Stimulated activated CD4-positive, alpha-beta T cell treated with anti-CD3 and anti-CD28 coated beads, Interleukin-15, amount 100 ng/mL, for 1 hour (primary cell): Measurements from ENCODE around the gene VAMP7.
"Not testable (repeated sequence)": the region's sequence is repeated elsewhere in the genome, so short reads cannot be mapped to it uniquely, and the experiment has no call there.

Experiments
- DNase-seq, 2 donors: peaks; one replicate each; pipeline ENCODE4 v3.0.0-alpha.2; 2020; ENCODE audit warnings: low read depth in 1 of 2, low spot score in 1 of 2

VAMP7 gene, protein sequence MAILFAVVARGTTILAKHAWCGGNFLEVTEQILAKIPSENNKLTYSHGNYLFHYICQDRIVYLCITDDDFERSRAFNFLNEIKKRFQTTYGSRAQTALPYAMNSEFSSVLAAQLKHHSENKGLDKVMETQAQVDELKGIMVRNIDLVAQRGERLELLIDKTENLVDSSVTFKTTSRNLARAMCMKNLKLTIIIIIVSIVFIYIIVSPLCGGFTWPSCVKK

DNA sequence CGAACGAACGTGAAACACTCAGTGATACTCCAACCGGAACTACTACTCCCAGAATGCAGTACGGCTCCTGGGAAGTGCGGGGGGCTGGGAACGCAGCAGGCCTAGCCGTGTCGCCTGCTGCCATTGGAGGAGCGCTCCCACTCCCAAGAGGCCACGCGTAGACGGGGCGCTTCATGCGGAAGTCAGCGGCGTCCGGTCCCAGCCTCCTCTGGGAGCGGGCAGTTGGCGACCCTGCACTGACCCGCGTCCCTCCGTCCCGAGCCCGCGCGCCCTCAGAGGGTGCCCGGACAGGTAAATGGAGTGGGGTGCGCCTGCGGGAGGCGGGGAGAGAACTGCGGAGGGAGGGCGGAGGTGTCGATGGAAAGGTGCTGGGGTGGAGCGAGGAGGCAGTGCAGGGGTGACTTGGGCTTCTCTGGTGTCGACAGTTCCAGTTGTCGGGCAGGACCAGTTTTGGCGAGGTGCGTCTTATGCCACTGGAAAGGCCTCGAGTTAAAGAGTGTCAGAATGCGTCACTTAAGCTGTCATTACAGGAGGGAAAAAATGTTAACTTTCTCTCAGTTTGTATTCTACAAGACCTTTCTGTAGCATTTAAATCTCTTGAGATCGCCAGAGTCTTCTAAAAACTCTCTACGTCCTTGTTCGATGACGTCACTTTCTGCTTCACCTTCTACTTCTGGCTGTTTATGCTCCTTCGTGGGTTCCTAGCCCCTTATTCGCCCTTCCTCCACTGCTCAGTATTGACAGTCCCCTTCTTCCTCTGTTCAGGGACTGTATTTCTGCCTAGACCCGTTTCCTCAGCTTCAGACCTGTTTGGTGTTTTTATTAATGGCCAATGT, at the start of gene VAMP7:
VAMP7 (plus strand) TSS at position 188 of the 836 bp plus-strand sequence. CDS start 8,122 bp downstream, outside the sequence.
- DNase-seq, result peak; percentile 47 to 62

DNA sequence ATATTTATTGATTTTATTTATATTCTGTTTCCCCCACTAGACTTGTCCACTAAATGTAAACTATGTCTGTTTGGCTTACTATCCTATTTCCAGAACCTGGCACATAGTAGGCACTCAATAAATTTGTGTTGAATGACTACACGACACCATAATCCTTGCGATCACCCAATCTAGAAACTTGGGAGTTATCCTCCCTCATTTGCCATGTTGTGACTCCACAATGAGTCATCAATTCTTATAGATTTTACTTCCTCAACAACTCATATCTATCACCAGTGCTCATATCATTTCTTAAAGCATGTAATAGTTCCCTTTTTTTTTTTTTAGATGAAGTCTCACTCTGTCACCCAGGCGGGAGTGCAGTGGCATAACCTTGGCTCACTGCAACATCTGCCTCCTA, 39.9 kb upstream of the VAMP7 start:
- no peak for DNase-seq

DNA sequence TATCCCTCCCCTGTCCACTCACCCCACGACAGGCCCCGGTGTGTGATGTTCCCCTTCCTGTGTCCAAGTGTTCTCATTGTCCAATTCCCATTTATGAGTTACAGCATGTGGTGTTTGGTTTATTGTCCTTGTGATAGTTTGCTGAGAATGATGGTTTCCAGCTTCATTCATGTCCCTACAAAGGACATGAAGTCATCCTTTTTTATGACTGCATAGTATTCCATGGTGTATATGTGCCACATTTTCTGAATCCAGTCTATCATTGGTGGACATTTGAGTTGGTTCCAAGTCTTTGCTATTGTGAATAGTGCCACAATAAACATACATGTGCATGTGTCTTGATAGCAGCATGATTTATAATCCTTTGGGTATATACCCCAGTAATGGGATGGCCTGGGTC, 29.4 kb upstream of the VAMP7 start:
- not testable (repeated sequence) for DNase-seq

DNA sequence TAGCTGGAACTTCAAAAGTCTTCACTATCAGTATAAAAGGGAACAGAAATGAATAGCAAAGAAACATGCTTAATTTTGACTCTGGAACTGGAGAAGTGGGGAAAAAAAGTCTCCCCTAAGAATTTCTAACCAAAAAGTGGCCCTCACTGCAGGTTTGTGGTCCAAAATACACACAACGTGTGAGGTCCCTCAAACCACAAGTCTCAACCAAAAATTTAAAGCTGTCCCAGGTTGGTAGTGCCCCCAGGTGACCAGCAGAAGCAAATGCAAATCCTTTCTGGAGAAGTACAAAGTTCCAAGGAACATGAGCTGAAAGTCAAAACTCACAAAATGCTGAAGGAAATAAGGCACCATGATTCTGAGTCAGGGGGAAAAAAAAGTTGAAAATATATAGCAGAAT, 23.6 kb upstream of the VAMP7 start:
- DNase-seq, result no peak

DNA sequence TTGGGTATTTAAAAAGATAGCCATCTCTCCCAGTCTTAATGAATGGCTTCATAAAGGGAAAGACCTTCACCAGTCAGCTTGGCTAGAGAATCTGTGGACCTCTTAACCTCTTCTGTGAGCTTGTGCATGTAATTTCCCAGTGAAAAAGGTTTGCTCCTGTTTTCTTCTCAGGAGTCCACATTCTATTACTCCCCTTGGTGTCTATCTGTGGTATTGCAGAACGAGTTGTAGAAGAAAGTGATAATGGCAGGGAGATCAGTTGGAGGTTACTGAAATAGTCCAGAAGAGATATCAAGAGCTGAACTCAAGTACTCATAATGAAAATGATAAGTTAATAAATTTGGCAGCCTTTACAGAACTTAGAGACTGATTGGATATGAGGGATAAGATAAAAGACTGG, 16.5 kb upstream of the VAMP7 start:
- no peak for DNase-seq

DNA sequence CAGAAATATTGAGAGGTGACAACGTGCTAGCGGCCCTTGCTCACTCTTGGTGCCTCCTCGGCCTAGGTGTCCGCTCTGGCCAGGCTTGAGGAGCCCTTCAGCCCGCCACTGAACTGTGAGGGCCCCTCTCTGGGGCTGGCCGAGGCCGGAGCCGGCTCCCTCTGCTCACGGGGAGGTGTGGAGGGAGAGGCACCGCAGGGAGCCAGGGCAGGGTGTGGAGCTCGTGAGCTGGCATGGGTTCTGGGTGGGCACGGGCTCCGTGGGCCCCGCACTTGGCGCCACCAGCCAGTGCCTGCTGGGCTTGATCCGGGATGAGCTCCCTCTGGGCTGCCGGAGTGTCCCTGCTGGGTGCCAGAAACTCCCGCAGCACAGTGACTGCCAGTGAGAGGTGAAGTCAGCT, 16.0 kb upstream of the VAMP7 start:
- DNase-seq, result no peak

DNA sequence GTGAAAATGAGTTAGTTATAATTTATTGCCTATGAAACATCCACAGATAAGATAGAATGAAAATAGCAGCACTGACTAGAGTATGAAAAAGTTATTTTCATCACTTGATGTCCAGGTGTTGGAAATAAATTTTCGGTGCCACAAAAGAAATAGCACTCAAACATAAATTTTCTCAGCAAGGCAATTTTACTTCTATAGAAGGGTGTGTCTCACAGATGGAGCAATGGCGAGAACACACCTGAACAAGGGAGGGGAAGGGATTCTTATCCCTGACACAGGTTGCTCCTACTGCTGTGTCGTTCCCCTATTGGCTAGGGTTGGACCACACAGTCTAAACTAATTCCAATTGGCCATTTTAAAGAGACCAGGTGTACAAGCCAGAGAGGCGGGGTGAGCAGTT, 13.3 kb upstream of the VAMP7 start:
- no peak for DNase-seq

DNA sequence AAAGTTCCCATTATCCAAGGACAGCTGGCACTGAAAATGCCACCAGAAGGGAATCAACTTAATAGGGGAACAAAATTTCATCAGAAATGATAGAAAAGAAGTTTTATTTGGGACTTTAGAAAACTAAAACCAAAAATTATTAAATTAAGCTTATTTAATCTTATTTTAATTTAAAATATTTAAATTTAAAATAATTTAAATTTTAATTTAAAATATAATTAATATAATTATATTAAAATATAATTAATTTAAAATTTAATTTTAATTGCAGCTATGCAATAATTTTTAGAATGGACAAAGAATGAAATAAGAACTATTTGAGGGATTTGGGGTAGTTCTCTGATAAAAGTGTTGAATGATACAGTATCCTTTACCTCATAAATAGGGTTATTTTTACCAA, 10.2 kb upstream of the VAMP7 start:
- no peak for DNase-seq

DNA sequence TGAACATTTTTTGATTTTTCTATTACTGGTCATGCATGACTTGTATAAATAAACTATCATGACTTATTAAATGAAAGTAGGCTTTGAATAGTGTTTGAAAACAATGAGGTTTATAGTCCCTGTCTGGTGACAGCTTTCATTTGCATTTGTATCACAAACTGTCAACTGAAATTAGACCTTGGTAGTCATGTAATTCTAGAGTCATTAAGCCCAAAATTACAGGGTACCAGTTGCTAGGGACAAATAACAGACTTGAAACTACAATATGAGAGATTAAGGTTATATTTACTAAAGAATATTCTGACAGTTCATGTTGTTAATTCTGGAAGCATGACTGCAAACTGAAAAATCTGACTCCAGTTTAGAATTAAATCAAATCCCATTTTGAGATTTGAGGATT, 9.2 kb upstream of the VAMP7 start:
- DNase-seq, result no peak

DNA sequence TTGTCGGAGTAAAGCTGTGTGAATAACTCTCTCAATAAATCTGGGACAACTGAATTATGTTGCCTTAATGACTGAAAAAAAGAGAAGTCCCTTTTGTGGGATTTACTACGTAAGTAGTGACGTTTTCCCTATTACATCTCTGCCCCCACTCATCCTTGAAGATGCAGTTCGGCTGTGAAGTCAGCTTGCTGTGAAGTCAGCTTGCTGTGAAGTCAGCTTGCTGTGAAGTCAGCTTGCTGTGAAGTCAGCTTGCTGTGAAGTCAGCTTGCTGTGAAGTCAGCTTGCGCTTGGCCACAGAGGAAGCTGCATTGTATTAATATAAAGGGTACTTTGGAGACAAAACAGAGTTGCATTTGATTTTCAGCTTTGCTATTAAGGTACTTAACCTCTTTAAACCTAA, 8.0 kb upstream of the VAMP7 start:
- no peak for DNase-seq

DNA sequence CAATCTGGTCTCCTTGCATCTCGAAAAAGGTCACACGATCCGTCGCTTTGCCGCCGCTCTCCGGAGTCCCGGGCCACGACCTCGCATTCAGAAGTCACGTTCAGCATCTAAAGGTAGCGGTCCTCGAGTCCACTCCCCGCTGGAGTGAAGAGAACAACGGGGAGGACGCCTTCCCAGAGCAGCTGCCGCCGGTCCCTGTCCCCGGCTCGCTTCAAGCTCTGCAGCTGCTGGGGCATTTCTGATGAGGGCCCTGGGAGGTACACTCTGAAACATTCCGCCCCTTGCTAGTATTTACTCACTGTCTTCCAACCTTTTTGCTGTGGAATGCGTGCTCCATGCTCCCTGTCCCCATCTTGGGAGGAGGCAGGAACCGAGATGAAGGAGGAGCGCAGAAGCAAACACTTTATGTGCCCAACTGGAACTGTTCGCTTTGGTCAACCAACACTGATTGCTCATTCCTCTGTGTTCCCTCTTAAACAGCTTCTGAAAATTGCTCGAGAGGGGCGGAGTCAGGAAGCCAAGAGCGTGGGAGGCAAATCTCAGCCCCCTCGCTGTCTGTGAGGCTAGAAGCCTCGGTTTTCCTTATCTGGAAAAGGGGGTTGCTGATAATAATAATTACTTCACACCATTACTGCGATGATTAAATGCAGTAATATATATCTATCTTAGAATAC, 6.4 kb upstream of the VAMP7 start:
- no peak for DNase-seq

DNA sequence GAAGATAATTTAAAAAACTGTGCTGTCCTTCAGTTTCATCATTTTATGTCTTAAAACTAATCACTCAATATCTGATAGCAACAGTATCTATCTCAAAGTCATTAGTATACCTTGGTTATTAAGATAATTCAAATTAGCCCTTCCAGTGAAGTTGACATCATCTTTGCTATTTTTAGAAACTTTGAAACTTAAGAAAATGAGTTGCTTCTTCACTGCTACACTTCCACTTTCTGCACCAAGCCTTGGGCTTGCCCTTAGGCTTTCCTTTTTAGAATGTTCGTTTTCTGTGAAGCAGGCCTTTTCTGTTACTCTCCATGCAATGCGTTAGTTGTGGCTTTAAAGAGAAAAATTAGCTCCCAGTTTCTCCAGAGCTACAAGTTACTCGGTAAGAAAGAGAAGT, 4.4 kb upstream of the VAMP7 start:
- no peak for DNase-seq

DNA sequence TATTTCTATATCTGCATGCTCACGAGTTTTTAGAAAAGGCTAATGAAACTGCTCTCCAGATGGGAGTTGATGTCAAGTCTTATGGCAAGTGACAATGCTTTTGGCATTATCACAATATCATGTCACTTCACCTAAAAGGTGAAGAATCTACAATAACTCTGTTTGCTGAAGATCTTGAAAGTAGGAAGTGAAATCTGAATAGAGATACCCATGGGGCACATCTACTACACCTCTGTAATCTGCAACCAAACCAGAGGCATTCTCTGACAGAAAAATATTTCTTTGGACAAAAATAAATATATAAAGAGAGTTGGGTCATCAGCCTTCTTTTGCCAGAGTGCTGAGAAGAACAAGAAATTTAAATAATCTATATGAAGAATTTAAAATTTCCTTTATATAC, 3.9 kb upstream of the VAMP7 start:
- DNase-seq, result no peak

DNA sequence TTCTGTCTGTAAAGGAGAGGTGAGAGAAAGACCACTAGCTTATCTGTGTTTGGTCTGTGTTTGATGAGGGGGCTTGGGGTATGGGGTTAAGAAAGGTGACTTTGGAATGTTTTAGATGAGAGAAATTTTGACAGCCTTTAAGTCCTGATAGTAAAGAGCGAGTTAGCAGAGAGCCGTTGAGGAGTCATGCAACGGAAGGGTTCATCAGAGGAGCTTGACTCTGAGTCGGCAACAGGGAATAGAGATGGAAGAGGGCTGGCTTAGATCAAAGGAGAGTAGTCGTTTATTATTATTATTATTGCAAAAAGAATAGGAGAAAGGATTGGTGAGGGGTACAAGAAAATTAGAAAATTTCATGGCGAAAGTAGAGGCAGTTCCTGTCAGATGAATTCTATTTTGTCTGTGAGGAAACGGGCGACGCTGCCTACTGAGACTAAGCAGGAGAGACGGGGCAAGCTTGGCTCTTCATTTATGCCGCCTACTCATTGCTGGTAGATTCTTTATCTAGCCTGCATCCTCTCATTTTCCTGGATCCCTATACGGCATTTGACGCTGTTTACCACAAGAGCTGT, 473 bp upstream of the VAMP7 start:
- no peak for DNase-seq

DNA sequence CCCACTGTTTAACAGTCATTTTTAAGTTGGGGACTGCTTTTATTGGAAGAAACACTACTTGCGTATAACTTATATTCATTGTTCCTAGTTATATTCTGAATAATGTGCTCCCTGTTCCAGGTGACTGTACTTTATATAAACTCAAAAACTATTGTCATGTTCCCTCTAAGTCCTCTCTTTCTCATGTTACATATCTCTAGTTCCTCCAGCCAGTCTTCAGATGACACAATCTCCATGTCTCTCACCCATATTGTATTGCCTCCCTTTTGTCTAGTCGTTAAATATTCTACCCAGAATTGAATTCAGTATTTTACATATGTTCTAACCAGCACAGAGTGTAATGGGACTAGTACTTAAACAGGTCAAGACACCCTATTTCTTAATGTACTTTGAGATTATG, 5.3 kb downstream of the VAMP7 start:
- no peak for DNase-seq

DNA sequence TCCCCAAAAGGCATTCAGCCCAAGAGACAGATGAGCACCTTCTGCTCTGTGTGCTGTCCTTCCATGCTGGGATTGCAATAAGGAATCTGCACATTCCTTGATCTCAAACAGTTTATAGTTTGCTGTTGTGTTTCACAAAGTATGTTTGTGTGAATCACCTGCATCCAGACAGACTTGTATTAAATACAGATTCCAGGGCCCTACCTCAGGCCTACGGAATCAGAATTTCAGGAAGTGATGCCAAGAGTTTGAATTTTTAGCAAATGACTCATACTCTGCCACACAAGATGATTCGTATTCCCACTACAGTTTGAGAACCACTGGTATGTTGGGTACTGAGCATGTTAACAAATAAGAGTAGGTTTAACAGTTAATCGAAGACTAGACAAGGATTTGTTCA, 7.0 kb downstream of the VAMP7 start:
- no peak for DNase-seq

DNA sequence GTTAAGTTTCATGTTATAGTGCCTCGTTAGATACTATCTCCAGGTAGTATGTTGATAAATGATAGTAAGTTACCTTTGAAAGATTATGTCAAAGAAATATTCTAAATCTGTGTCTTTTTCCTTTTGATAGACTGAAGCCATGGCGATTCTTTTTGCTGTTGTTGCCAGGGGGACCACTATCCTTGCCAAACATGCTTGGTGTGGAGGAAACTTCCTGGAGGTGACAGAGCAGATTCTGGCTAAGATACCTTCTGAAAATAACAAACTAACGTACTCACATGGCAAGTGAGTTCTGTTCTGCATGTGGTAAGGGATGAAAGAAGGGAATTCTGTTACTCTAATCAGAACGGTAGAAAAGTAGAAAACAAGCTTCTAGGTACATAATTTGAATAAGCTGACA, 8.2 kb downstream of the VAMP7 start:
- DNase-seq, result no peak

DNA sequence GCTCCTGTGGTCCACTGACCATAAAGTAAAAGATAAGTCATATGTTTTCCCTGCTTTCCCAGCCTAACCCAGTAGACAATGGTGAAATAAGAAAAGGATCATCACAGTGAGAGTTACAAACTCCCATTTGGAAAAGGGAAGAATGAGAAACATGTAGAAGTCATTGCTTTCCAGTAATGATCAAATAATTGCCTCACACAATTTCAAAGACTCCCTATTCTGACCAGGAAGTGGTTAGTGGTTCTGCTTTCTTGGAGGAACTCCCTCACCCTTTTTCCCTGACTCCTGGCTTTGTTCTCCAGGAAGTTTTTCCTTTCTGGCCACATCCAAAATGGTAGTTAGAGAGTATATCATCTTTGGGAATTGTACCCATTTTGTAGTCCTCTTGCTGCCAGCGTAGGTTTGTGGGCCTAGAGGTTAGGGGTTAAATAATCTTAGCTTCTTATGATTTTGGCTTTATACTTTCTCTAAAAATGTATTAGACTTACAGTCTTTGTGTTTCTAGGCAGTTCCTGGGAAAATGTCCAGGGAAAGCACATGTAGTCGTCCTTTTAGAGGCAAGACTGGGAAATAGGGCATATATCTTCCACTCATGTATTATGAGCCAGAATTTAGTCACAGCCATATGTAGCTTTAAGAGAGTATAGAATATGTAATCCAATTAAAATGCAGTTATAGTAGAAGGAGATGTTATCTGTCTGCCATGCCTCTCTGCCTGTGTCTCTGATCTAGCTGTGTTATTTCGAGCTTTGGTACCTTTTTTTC, 10.5 kb downstream of the VAMP7 start:
- no peak for DNase-seq

DNA sequence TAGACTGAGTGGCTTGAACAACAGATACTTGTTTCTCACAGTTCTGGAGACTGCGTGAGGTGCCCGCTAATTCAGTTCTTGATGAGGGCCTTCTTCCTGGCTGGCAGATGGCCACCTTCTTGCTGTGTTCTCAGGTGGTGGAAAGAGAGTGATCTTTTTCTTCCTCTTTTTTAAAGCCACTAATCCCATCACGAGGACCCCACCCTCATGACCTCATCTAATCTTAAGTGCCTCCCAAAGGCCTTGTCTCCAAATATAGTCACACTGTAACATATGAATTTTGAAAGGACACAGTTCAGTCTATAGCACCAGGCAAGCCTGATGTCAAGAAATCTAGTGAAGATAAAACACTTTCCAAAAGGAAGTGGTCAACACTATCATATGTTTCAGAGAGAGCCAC, 12.4 kb downstream of the VAMP7 start:
- DNase-seq, result no peak

DNA sequence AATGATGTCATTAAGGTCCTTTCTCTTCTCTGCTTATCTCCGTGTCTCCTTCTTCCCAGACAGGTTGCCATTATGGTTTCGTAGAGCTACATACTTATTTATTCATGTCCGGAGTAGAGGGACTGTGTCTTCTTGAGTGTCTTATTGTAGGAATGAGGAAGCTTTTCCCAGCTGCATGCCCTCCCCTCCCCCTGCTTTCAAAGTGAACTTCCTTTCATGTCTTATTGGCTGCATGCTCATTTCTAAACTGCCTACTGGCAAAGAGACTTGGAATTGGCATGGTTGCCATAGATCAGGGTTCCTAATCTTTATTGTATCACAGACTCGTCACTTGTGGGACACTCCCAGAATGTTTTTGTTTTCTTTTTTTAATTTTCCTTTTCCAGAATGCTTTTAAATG, 15.4 kb downstream of the VAMP7 start:
- DNase-seq, result no peak

DNA sequence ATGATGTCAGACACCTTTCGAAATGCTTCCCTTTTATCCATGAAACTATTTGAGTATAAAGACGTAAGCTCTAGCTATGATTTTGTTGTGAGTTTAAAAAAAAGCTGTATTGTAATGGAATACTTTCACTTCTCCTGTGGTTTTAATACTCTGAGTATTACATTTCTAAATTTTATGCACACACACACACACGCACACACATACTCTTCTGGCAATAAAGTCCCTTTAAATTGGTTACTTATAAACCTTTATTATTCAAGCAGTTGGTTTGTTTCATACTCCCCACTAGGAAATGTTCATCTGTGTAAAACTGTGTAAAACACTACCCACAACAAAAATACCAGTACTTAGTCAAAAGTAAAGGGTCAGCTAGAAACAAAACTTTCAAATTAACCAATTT, 18.2 kb downstream of the VAMP7 start:
- DNase-seq, result no peak
